ENCODE measurements around the gene FSTL4. TPM values are rescaled to one million over a fixed set of nuclear protein-coding genes. Genes with fewer than 3 reads are reported as not detected.

FSTL4 gene
- polyA plus RNA-seq, 1 of the 3 experiments (the other 2 are of a cell fraction), result not detected

DNA sequence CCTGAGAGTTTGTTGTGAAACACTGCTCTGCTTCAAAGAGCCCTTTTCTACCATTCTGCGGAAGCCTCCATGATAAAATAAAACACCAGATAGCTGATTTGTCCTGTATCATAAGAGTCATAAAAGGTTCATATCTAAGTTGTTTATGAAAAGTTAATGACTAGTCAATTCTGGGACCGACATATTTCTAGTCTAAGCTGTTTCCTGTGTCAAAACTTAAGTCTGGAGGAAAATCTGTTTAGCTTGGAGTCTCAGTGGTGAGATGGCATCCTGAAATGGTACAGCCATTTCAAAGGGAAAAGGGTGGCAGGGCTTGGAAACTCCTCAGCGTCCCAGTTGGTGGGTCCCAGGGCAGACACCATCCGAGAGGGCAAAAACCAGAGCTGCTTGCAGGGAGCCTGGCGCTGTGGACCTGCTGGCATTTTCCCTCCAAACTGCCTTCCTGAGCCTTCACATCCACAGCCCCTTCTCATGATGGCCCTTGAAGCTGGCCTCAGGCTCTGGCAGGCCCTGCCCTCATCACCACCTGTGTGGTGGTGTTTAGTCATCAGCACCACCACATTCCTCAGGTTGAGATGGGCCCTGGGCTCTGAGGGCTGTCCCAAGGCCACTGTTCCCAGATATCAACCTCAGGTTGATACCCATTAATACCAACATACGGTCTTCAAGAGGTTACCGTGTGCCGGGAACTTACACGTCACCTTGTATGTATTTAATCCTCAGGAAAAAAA, 376.5 kb downstream of the FSTL4 start:
- no peaks in the 10 kb centered on the region for H3K27me3 ChIP-seq (ENCODE audit: insufficient read depth)

DNA sequence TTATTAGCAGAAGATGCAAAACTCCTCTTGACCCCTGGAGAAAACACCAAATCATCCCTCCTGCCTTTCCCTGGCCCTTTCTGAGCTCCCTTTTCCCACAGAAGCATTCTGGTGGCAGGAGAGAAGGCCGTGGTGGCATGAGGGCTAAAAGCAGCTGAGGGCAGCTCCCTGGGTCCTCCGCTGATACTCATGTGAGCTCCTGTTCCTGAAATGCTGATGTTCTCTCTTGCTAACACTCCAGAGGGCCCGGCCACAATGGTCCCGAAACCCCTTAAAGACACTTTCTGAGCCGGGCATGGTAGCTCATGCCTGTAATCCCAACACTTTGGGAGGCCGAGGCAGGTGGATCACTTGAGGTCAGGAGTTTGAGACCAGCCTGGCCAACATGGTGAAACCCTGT, 377.4 kb downstream of the FSTL4 start:
- DNase-seq, result no peak
- Histone ChIP-seq H3K27me3 (ENCODE audit: insufficient read depth) (no peaks in the 10 kb centered on the region), H3K4me3 (ENCODE audit: low read depth in 2 of 2, low read length in 1 of 2) (no peak overlapping the region), H4K20me1 (ENCODE audit: insufficient read depth) (no peaks in the 10 kb centered on the region), H3K4me1 (ENCODE audit: control insufficient read depth in 1 of 2, insufficient read depth in 2 of 2, low read depth in 1 of 2, low read length in 1 of 2) (0 out of 4 replicates have a peak, but pooled peaks cover 0 to under 1% of the 10 kb centered on the region in 2 experiments), H3K9me3 (no peaks in the 10 kb centered on the region), H3K36me3 (replicated peaks in 1 of 2; ENCODE audit: control insufficient read depth in 1 of 2, insufficient read depth in 2 of 2, low read length in 1 of 2) (no peaks in the 10 kb centered on the region), H3K79me2 (ENCODE audit: insufficient read depth) (no peaks in the 10 kb centered on the region), H3K9me2 (no peaks in the 10 kb centered on the region), H3K9ac (no peak overlapping the region), H3K27ac (ENCODE audit: low read depth in 2 of 2, low read length in 1 of 2) (no peak overlapping the region), H3F3A (replicated peaks; ENCODE audit: insufficient read depth) (no peaks in the 10 kb centered on the region), H2AFZ (ENCODE audit: low read depth) (no peak overlapping the region), H3K4me2 (no peak overlapping the region)
- ChIA-PET POLR2A (no interaction called here), CTCF (interaction anchor here (1.3 to 1.9 kb wide), 2 partner anchors 13 to 123 kb away, joined by 3 to 6 read pairs; no protein-coding TSS in a partner anchor)
- 83% methylated on average over 6 of the region's 6 CpGs for WGBS (ENCODE audit: low lambda C conversion rate)
- TF ChIP-seq JUND (IDR thresholded peaks at IDR 0.05) (no peak), CHD2 (IDR thresholded peaks at IDR 0.05; ENCODE audit: low read length, partially characterized antibody) (no peak), NFIC (IDR thresholded peaks at IDR 0.05; ENCODE audit: borderline replicate concordance) (no peak), POLR2AphosphoS5 (IDR thresholded peaks at IDR 0.05; ENCODE audit: low read depth, low read length) (no peak), FOXJ3 (CRISPR knock-in tag; IDR thresholded peaks at IDR 0.05) (no peak), GABPA (IDR thresholded peaks at IDR 0.05; ENCODE audit: low read depth) (no peak), TCF12 (IDR thresholded peaks at IDR 0.05) (no peak), SIN3A (IDR thresholded peaks at IDR 0.05; ENCODE audit: borderline replicate concordance, low read depth, low read length) (no peak), MXI1 (IDR thresholded peaks at IDR 0.05; ENCODE audit: low read depth, low read length) (no peak), RAD21 (IDR thresholded peaks at IDR 0.05; ENCODE audit: low read length) (no peak), TAF1 (IDR thresholded peaks at IDR 0.05; ENCODE audit: borderline replicate concordance, low read depth, low read length) (no peak), GATA2 (CRISPR knock-in tag; IDR thresholded peaks at IDR 0.05) (no peak), RXRA (IDR thresholded peaks at IDR 0.05; ENCODE audit: borderline replicate concordance, low read depth) (no peak), FOSL2 (IDR thresholded peaks at IDR 0.05; ENCODE audit: borderline replicate concordance, low read depth) (no peak), NRF1 (IDR thresholded peaks at IDR 0.05; ENCODE audit: low read depth, low read length) (no peak), ELF1 (IDR thresholded peaks at IDR 0.05) (no peak)
- TF ChIP-seq, protein P1, sequence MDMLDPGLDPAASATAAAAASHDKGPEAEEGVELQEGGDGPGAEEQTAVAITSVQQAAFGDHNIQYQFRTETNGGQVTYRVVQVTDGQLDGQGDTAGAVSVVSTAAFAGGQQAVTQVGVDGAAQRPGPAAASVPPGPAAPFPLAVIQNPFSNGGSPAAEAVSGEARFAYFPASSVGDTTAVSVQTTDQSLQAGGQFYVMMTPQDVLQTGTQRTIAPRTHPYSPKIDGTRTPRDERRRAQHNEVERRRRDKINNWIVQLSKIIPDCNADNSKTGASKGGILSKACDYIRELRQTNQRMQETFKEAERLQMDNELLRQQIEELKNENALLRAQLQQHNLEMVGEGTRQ (IDR thresholded peaks at IDR 0.05; ENCODE audit: borderline replicate concordance, low read depth, low read length), result no peak
- TF ChIP-seq, protein P2, sequence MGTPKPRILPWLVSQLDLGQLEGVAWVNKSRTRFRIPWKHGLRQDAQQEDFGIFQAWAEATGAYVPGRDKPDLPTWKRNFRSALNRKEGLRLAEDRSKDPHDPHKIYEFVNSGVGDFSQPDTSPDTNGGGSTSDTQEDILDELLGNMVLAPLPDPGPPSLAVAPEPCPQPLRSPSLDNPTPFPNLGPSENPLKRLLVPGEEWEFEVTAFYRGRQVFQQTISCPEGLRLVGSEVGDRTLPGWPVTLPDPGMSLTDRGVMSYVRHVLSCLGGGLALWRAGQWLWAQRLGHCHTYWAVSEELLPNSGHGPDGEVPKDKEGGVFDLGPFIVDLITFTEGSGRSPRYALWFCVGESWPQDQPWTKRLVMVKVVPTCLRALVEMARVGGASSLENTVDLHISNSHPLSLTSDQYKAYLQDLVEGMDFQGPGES (IDR thresholded peaks at IDR 0.05; ENCODE audit: low read depth, low read length), result no peak
- TF ChIP-seq, protein P3, sequence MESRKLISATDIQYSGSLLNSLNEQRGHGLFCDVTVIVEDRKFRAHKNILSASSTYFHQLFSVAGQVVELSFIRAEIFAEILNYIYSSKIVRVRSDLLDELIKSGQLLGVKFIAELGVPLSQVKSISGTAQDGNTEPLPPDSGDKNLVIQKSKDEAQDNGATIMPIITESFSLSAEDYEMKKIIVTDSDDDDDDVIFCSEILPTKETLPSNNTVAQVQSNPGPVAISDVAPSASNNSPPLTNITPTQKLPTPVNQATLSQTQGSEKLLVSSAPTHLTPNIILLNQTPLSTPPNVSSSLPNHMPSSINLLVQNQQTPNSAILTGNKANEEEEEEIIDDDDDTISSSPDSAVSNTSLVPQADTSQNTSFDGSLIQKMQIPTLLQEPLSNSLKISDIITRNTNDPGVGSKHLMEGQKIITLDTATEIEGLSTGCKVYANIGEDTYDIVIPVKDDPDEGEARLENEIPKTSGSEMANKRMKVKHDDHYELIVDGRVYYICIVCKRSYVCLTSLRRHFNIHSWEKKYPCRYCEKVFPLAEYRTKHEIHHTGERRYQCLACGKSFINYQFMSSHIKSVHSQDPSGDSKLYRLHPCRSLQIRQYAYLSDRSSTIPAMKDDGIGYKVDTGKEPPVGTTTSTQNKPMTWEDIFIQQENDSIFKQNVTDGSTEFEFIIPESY (IDR thresholded peaks at IDR 0.05; ENCODE audit: borderline replicate concordance, low read depth), result no peak

More for the DNA sequence above, 376.5 kb downstream of the FSTL4 start:
- Histone ChIP-seq H3F3A (replicated peaks; ENCODE audit: insufficient read depth) (no peaks in the 10 kb centered on the region), H3K9me3 (no peaks in the 10 kb centered on the region), H3K9ac (no peak overlapping the region), H3K9me2 (no peaks in the 10 kb centered on the region), H3K4me3 (ENCODE audit: low read depth in 2 of 2, low read length in 1 of 2) (no peak overlapping the region), H4K20me1 (ENCODE audit: insufficient read depth) (no peaks in the 10 kb centered on the region), H3K4me2 (no peak overlapping the region), H3K36me3 (replicated peaks in 1 of 2; ENCODE audit: control insufficient read depth in 1 of 2, insufficient read depth in 2 of 2, low read length in 1 of 2) (no peaks in the 10 kb centered on the region), H3K4me1 (ENCODE audit: control insufficient read depth in 1 of 2, insufficient read depth in 2 of 2, low read depth in 1 of 2, low read length in 1 of 2) (peaks cover 0 to 8% of the 10 kb centered on the region in 2 experiments; a peak in 1 of 4 replicates), H3K27ac (ENCODE audit: low read depth in 2 of 2, low read length in 1 of 2) (no peak overlapping the region), H3K79me2 (ENCODE audit: insufficient read depth) (no peaks in the 10 kb centered on the region), H2AFZ (ENCODE audit: low read depth) (0 out of 2 replicates have a peak overlapping the region, but pooled peaks have one; percentile 51)
- 85% methylated on average over 7 of the region's 9 CpGs for WGBS (ENCODE audit: low lambda C conversion rate)
- DNase-seq, result no peak
- ChIA-PET POLR2A (no interaction called here), CTCF (interaction anchor here (0.9 to 1.9 kb wide), 4 partner anchors 11 to 124 kb away, joined by 3 to 6 read pairs (median 3); no protein-coding TSS in a partner anchor)
- TF ChIP-seq, protein P4, sequence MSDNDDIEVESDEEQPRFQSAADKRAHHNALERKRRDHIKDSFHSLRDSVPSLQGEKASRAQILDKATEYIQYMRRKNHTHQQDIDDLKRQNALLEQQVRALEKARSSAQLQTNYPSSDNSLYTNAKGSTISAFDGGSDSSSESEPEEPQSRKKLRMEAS (IDR thresholded peaks at IDR 0.05; ENCODE audit: low read depth), result no peak
- TF ChIP-seq FOXM1 (IDR thresholded peaks at IDR 0.05; ENCODE audit: low read depth), result no peak
- no peak for TF ChIP-seq YY1 (IDR thresholded peaks at IDR 0.05; ENCODE audit: low read depth)
- no peak for TF ChIP-seq RXRA (IDR thresholded peaks at IDR 0.05; ENCODE audit: borderline replicate concordance, low read depth)
- TF ChIP-seq GABPA (IDR thresholded peaks at IDR 0.05; ENCODE audit: low read depth), result no peak
- no peak for TF ChIP-seq GATA2 (CRISPR knock-in tag; IDR thresholded peaks at IDR 0.05)
- TF ChIP-seq JUND (IDR thresholded peaks at IDR 0.05), result no peak
- TF ChIP-seq, protein P5, sequence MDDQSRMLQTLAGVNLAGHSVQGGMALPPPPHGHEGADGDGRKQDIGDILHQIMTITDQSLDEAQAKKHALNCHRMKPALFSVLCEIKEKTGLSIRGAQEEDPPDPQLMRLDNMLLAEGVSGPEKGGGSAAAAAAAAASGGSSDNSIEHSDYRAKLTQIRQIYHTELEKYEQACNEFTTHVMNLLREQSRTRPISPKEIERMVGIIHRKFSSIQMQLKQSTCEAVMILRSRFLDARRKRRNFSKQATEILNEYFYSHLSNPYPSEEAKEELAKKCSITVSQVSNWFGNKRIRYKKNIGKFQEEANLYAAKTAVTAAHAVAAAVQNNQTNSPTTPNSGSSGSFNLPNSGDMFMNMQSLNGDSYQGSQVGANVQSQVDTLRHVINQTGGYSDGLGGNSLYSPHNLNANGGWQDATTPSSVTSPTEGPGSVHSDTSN (IDR thresholded peaks at IDR 0.05), result no peak

Data from SK-N-SH (cell line).